Measurements from ENCODE around the gene IFNAR2.
"Not testable (repeated sequence)": the region's sequence is repeated elsewhere in the genome, so short reads cannot be mapped to it uniquely, and the experiment has no call there.

The IFNAR2 gene

DNA sequence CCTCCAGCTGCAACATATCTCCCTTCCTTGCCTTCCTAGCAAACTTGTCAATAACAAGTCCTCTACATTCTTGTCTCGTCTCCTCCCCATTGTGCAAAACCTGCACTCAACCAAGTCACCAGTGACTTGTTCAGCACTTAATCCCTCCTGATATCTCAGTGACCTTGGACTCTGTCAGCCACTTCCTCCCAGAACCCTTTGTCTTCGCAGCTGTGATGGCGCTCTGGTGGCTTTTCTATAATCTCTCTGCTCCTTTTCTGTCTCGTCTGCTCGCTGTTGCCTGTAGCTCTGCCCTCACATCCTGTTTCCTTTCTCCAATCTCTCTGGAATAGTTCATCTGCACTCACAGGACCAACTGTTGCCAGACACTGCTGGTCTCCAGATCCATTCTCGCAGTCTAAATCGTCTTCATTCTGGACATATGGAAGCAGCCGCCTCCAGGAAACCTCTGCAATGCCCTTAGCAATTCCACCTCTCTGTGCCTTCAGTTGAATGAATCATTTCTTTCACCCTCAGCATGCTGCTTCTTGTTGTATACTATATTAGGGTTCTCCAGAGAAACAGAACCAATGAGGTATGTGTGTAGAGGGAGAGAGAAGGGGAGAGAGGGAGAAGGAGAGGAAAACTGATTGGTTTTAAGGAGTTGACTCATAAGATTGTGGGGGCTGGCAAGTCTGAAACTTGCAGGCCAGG lies 17.4 kb upstream of the IFNAR2 start:
- in situ Hi-C loops (cut with MboI; ENCODE audit: low sequenced_read_pairs): no loop called here

DNA sequence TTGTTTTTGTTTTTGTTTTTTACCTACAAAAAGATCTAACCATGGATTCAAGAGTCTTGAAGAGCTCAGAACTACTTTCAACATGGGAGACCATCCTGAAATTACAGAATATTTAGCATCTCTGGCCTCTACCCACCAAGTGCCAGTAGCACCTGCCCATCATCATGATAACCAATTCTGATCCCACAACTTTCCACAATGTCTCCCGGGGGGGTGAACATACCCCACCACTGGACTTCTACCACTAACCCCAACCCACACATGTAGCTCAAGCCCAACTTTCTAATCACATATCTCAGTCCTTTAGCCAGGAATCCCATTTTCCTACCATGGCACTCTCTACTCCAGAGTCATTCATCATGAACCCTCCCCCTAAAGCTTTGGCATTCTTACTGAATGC lies 15.7 kb upstream of the IFNAR2 start:
- in situ Hi-C loops (cut with MboI; ENCODE audit: low sequenced_read_pairs): no loop called here

DNA sequence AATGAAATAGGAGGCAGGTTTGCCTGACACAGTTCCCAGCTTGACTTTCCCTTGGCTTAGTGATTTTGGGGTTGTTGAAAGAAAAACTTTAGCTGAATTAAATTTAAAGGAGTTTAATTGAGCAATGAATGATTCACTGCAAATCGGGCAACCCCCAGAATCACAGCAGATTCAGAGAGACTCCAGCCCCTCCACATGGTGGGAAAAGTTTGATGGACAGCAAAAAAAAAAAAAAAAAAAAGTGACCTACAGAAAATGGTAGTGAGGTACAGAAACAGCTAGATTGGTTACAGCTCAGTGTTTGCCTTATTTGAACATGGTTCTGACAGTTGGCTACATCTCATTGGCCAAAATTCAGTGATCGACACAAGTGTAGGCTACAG lies 12.6 kb upstream of the IFNAR2 start:
- in situ Hi-C loops (cut with MboI; ENCODE audit: low sequenced_read_pairs): no loop called here

DNA sequence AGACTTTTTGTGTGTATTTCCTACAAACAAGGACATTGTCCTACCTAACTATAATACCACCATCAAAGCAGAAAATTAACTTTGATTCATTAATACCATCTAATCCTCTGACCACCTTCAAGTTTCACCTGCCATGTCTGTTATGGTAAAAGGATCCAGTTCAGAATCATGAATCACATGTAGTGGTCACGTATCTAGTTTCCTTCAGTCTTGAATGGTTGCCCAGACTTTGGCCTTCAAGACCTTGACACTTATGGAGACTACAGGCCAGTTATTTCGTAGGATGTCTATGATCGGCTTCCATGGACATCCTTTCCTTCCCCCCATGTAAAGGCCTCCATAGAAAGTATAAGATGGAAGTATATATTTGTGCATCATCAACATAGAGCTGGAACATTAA lies 10.4 kb upstream of the IFNAR2 start:
- in situ Hi-C loops (cut with MboI; ENCODE audit: low sequenced_read_pairs): no loop called here

DNA sequence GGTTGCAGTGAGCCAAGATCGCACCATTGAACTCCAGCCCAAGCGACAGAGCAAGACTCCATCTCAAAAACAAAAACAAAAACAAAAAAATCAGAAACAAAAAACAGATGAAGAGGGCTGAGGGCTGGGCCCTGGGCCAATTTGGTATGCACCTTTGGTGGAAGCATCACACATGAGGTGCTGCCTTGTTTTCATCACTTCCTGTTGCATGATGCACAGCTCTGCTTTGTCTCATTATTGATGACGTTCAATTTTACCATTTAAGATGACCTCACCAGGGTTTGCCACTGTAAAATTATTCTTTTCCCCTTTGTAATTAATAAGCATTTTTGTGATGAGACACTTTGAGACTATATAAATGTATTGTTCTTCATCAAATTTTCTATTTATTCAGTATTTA lies 9.8 kb upstream of the IFNAR2 start:
- in situ Hi-C loops (cut with MboI; ENCODE audit: low sequenced_read_pairs): no loop called here

DNA sequence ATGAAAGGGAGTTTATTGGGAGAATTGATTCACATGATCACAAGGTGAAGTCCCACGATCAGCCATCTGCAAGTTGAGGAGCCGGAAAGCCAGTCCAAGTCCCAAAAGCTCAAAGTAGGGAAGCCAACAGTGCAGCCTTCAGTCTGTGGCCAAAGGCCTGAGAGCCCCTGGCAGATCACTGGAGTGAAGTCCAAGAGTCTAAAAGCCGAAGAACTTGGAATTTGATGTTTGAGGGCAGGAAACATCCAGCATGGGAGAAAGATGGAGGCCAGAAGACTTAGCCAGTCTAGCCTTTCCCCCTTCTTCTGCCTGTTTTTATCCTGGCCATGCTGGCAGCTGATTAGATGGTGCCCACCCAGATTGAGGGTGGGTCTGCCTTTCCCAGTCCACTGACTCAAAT lies 4.4 kb upstream of the IFNAR2 start:
- in situ Hi-C loops (cut with MboI; ENCODE audit: low sequenced_read_pairs): not testable (repeated sequence)

DNA sequence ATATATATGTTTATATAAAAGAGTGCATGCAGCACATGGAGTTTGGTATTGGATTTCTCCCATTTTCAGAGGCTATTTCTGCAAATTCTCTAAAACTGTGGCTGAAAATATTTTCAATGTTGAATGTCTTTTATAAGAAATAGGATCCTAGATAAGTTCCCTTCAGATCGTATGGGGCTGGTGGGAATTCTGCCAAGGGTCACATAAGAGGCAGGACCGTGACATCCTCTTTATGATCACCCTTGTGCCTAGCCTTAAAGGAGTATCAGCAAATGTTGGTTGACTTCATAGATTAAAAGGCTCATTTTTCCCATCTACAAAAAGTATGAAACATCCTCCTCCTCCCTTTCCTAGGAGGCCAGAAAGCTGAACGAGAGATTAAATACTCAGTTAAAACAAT lies 1.3 kb upstream of the IFNAR2 start:
- in situ Hi-C loops (cut with MboI; ENCODE audit: low sequenced_read_pairs): no loop called here

DNA sequence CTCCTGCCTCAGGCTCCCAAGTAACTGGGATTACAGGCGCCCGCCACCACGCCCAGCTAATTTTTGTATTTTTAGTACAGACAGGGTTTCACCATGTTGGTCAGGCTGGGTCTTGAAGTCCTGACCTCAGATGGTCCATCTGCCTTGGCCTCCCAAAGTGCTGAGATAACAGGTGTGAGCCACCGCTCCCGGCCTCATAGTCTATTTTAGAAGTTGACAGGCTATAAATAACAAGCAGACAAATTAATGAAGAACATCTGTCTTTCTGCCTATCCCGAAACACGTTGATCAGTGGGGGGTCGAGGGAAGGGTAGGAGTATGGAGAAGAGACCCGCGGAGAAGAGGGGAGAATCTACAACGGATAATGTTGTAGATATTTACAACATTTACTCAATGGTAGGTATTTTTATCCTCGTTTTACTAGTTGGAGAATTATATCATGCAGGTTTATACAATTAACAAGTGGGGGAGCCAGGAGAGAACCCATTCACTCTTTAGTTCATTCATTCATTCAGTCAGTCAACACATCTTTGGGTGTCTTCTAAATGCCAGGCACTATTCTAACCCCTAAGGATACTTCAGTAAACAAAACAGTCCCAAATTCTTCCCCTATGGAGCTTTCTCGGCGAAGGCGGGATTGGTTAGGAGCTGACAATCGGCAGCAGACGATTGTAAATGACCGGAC lies 497 bp upstream of the IFNAR2 start:
- in situ Hi-C loops (cut with MboI; ENCODE audit: low sequenced_read_pairs): no loop called here

DNA sequence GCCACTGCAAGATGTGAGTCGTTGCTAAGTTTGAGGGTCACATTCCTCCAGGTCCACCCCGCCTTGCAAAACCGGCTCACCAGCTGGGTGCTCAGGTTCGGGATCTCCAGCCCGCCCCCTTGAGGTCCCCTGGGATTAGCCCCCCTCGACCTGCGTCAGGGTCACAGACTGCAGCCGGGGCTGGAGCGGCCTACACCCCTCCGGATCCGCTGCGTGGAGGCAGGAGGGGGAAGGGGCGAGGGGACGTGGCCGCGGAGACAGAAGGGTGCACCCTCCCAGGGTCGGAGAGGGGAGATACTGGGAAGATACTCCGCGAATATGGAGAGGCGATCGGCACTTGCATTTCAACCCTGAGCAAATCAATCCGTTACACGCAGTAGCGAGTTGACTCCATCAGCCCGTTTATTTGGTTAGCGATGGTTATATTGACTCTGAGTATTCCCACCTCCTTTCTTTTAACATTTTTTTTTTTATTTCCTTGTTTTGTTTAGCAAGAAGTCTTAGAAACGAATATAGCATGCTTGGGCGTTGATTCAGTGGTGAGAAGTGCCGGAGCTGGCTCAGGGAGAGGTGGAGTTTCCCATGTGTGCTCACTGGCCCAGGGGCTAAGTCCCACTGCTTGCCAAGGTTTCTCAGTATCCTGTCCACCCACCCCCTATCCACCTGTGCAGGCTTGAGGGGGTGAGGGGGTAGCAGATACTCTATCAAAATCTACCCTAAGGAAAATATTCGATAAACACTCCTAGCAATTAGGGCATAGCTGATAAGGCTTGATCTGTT lies 997 bp downstream of the IFNAR2 start:
- in situ Hi-C loops (cut with MboI; ENCODE audit: low sequenced_read_pairs): no loop called here

DNA sequence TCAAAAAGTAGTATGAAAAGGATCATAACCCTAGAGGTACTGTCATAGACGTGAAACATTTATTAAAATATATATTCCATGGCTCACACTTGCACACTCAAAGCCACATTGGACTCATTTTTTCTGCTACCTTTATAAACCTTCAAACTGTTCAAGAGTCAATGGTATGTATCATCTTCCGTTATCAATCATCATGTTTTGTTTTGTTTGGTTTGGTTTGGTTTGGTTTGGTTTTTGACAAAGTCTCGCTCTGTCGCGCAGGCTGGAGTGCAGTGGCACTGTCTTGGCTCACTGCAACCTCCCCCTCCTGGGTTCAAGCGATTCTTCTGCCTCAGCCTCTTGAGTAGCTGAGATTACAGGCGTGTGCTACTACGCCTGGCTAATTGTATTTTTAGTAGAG lies 1.8 kb downstream of the IFNAR2 start:
- in situ Hi-C loops (cut with MboI; ENCODE audit: low sequenced_read_pairs): no loop called here

DNA sequence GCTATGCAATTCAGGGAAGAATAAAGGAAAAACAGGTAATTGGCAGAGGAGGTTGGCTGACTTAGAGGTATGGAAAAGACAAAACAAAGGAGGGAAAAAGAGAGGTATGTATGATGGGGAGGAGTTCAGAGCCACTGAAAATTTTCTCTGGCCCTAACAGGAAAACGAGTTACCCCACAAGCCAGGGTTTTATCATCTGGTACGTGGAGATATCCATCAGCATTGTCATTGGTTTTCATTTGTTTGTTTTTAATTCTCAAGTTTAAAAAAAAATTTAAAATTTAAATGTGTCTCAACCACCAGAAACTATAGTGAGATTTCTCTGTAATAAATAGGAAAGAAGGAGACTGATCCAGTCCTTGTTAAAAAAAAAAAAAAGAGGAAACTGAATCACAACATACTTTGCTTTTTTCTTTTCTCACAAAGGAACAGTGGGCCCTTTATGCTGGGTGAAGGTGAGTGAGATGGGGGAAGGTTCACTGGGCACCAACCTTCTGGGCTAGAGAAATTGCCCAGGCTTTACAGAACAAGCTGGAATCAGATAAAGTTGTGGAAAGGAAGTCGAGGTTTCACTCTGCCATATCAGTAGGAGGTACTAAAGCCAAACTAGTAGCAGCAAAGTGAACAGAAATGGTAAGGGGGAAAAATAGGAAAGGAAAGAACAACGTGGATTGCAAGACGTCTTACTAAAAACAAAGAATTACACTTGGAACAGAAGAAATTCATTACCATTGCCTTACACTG lies 2.7 kb downstream of the IFNAR2 start:
- in situ Hi-C loops (cut with MboI; ENCODE audit: low sequenced_read_pairs): no loop called here

DNA sequence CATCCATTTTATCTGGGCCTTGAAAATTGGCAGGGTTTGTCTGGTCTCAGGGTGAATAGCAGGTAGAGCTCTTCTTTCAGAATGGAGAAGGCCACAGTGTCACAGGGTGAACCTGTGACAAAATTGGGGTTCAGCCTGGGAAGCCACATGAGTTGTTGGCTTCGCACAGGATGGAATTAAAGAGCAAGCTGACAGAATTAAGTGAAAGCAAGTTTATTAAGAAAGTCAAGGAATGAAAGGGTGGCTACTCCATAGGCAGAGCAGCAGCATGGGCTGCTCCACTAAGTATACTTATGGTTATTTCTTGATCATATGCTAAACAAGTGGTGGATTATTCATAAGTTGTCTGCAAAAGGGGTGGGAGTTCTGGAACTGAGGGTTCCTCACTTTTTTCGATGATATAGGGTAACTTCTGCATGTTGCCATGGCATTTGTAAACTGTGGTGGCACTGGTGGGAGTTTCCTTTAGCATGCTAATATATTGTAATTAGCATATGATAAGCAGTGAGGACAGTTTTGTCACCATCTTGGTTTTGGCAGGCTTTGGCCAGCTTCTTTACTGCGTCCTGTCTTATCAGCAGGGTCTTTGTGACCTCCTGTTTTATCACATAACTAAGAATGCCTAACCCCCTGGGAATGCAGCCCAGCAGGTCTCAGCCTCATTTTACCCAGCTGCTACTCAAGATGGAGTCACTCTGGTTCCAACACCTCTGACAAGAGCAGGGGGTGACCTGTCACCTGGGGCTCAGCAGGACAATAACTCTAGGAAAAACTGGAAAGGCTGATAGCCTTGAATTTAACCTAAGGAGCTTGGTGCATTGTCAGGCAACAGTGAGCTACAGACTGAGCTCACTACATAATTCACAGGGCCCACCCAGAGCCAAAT lies 5.1 kb downstream of the IFNAR2 start:
- in situ Hi-C loops (cut with MboI; ENCODE audit: low sequenced_read_pairs): no loop called here

DNA sequence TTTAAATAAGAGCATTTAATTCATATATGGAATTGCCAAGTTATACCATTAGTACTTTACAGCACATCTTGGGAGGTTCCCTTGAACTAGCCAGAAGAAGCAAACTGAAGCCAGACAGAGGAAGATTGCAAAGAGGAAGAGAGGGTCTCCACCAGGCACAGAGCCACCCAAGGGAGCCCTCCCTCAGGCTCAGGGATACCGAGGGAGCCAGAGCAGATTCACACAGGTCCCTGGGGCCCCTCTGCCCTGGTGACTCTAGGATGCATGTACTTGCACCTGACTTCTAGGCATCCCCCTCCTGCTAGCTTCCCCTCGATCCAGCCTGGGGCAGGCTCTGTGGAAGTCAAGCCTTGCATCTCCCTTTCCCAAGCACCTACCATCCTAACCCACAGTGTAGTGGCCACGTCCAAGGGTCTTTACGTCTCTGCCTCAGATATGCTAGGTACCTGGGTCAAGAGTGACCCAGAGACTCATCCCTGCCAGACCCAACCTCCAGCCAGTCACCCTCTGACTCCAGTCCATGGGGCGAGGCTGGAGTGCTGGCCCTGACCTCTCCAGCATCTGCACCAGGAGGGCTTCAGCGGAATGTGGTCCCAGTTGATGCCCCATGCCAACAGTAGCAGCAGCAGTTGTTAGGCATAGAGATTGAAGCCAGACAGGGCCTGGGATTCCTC lies 6.4 kb downstream of the IFNAR2 start:
- in situ Hi-C loops (cut with MboI; ENCODE audit: low sequenced_read_pairs): no loop called here

DNA sequence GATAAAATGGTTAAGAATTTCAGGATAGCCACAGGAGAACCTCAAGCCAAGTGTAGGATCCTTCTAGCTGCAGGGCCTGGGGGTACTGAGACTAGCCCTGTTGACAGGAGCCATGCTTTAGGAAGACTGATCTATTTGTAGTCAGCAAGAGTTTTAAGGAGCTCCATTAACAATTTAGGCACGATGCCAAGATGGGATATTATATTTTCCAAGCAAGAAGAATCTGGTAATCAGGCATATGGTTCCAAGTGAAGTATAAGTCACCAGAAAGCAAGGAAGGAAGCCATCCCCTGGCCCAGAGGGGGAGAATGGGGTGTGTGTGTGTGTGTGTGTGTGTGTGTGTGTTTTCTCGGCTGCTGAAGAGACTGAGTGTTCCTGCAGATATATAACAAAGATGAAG lies 7.0 kb downstream of the IFNAR2 start:
- in situ Hi-C loops (cut with MboI; ENCODE audit: low sequenced_read_pairs): no loop called here

DNA sequence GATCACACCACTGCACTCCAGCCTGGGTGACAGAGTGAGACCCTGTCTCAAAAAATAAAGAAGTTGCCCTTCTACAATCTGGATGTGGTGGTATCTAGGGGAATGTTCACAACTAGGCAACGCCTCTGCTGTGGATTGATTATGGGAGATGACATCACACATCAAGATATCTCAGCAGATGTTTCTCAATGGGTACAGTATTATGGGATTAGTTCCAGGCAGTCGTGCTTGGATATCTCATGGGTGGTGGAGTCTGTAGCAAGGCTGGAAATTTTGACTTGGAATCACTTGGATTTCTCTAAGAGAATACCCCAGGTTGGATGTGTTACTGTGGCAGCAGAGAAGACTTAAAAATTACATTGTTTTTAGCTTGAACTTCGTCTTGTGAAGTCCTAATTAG lies 7.7 kb downstream of the IFNAR2 start:
- in situ Hi-C loops (cut with MboI; ENCODE audit: low sequenced_read_pairs): no loop called here

DNA sequence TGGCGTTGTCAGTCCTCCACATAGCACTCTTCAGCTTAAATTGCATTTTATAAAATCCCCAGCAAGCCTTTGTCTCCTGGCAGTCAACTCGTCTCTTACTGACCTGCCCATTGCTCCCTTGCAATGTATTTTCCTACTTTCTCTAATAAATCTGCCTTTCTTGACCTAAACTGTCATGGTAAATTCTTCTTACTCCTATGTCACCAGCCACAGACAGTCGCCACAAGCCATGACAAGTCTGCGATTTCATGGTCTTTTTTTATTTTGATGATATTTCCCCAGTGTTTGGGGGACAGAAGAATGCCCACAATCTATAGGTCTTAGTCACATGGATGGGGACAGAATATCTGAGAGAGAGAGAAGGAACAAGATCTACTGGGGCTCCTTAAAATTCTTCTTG lies 8.4 kb downstream of the IFNAR2 start:
- in situ Hi-C loops (cut with MboI; ENCODE audit: low sequenced_read_pairs): no loop called here

DNA sequence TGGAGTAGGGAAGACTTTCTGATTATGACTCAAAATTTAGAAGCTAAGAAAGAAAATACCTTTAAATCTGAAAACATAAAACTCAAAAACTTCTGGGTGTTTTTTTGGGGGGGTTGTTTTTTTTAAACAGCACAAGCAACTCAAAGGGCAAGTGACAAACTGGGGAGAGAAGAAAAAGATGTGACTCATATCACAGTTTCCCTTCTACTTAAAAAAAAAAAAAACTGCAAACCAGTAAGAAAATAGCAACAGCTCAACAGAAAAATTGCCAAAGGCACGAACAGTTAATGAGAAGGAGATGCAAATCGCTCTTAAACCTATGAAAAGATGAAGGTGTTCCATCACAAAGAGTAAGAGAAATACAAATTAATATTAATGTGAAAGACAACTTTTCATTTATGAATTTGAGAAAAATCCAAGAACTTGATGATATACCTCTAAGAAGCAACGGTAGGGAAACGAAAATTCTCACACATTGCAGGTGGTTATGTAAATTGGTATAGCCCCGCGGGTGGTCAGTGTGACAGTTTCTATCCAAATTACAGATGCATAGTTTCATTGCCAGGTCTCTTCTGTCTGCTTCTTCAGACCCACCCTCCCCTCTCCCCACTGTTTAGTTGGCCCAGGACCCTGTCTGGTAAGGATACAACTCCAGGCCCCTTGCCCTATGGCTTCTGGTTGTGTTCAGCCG lies 9.0 kb downstream of the IFNAR2 start:
- in situ Hi-C loops (cut with MboI; ENCODE audit: low sequenced_read_pairs): no loop called here

DNA sequence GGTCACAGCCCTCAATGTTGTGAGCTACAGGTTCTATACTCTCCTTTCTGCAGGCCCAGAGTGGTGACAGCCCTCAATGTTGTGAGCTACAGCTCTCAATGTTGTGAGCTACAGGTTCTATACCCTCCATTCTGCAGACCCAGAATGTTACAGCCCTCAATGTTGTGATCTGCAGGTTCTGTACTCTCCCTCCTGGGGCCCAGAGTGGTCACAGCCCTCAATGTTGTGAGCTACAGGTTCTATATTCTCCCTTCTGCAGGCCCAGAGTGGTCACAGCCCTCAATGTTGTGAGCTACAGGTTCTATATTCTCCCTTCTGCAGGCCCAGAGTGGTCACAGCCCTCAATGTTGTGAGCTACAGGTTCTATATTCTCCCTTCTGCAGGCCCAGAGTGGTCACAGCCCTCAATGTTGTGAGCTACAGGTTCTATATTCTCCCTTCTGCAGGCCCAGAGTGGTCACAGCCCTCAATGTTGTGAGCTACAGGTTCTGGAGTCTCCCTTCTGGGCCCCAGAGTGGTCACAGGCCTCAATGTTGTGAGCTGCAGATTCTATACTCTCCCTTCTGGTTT lies 9.9 kb downstream of the IFNAR2 start:
- in situ Hi-C loops (cut with MboI; ENCODE audit: low sequenced_read_pairs): not testable (repeated sequence)

DNA sequence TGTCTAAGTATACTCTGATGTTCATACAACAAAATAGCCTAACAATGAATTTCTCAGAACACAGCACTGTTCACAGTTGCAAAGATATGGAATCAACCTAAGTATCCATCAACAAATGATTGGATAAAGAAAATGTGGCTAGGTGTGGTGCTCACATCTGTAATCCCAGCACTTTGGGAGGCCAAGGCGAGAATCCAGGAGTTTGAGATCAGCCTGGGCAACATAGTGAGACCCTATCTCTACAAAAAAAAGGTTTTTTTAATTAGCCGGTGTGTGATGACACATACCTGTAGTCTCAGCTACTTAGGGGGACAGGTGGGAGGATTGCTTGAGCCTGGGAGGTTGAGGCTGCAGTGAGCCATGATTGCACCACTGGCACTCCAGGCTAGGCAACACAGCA lies 10.7 kb downstream of the IFNAR2 start:
- in situ Hi-C loops (cut with MboI; ENCODE audit: low sequenced_read_pairs): no loop called here
